Measurements from ENCODE around the gene ANGPTL4.
"Not testable (repeated sequence)": the region's sequence is repeated elsewhere in the genome, so short reads cannot be mapped to it uniquely, and the experiment has no call there.

Gene ANGPTL4

GRCh38 chr19:8329996-8330395 lies 34.0 kb upstream of the ANGPTL4 start:
- H3K9me3 Mint-ChIP-seq = no peaks in the 10 kb centered on the region
- H3K27me3 Mint-ChIP-seq = no peaks in the 10 kb centered on the region
- no peak overlapping the region for H3K4me3 Mint-ChIP-seq
- no peak overlapping the region for H3K27ac Mint-ChIP-seq
- H3K4me1 Mint-ChIP-seq = no peaks in the 10 kb centered on the region
- no peaks in the 10 kb centered on the region for H3K36me3 Mint-ChIP-seq

GRCh38 chr19:8331263-8331845 lies 32.6 kb upstream of the ANGPTL4 start:
- no peak overlapping the region for H3K27ac Mint-ChIP-seq
- no peak overlapping the region for H3K4me3 Mint-ChIP-seq
- H3K9me3 Mint-ChIP-seq = no peaks in the 10 kb centered on the region

GRCh38 chr19:8332976-8333766 lies 30.8 kb upstream of the ANGPTL4 start:
- H3K27ac Mint-ChIP-seq = no peak overlapping the region
- H3K36me3 Mint-ChIP-seq = no peaks in the 10 kb centered on the region
- no peaks in the 10 kb centered on the region for H3K9me3 Mint-ChIP-seq
- peaks cover 8% of the 10 kb centered on the region for H3K27me3 Mint-ChIP-seq
- H3K4me3 Mint-ChIP-seq = no peak overlapping the region
- peaks cover 4% of the 10 kb centered on the region for H3K4me1 Mint-ChIP-seq

More at GRCh38 chr19:8331263-8331845, 32.6 kb upstream of the ANGPTL4 start:
- Mint-ChIP-seq H3K36me3 (no peaks in the 10 kb centered on the region), H3K27me3 (peaks cover 2% of the 10 kb centered on the region), H3K4me1 (peaks cover 4% of the 10 kb centered on the region)

- H3K9me3 Mint-ChIP-seq = no peaks in the 10 kb centered on the region
- no peak overlapping the region for H3K4me3 Mint-ChIP-seq
- peaks cover 4% of the 10 kb centered on the region for H3K4me1 Mint-ChIP-seq
- peaks cover 10% of the 10 kb centered on the region for H3K27me3 Mint-ChIP-seq
- H3K27ac Mint-ChIP-seq = no peak overlapping the region
- H3K36me3 Mint-ChIP-seq = no peaks in the 10 kb centered on the region
These were observed 30.0 kb upstream of the ANGPTL4 start for GRCh38 chr19:8333767-8334457.

GRCh38 chr19:8334458-8335342 lies 29.3 kb upstream of the ANGPTL4 start:
- no peak overlapping the region for H3K27ac Mint-ChIP-seq
- H3K4me1 Mint-ChIP-seq = peaks cover 4% of the 10 kb centered on the region
- H3K27me3 Mint-ChIP-seq = peaks cover 10% of the 10 kb centered on the region
- H3K9me3 Mint-ChIP-seq = no peaks in the 10 kb centered on the region
- H3K4me3 Mint-ChIP-seq = no peak overlapping the region
- H3K36me3 Mint-ChIP-seq = no peaks in the 10 kb centered on the region

DNA sequence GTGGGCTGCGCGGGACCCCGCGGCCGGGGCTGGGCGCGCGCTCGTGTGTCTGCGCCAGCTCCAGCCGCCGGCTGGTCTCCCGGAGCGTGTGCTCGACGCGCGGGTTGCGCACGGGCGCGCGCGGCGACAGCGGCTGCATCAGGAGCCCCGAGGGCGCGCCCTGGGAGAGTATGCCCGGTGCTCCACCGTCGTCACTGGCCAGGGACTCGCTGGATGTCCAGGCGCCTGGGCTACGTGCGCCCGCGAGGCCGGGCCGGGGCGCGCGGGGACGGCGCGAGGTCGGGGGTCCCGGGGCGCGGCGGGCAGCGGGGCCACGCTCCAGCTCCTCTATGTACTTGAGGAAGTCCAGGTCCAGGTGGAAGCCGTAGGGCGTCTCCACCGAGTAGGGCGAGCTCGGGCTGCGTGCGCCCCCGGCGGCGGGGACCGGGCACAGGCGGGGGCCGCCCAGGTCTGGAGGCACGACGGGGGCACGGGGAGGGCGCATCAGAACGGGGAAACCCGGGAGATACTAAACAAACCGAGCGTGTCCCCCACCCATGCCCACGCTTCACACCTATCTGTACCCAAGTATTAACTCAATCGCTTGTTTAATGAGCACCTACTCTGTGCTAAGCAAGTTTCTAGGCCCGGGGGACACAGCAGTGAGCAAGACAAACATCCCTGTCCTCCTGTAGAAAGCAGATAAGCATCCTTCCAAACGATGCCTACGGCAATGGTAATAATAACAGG lies 28.4 kb upstream of the ANGPTL4 start:
- Mint-ChIP-seq H3K4me3 (peak overlapping the region; percentile 44), H3K27ac (no peak overlapping the region), H3K27me3 (peaks cover 10% of the 10 kb centered on the region), H3K4me1 (peaks cover 4% of the 10 kb centered on the region), H3K36me3 (no peaks in the 10 kb centered on the region), H3K9me3 (no peaks in the 10 kb centered on the region)

- Mint-ChIP-seq H3K27ac (no peak overlapping the region), H3K27me3 (peaks cover 10% of the 10 kb centered on the region), H3K4me3 (peak overlapping the region; percentile 44), H3K9me3 (no peaks in the 10 kb centered on the region), H3K4me1 (peaks cover 4% of the 10 kb centered on the region), H3K36me3 (no peaks in the 10 kb centered on the region)
These were observed 27.8 kb upstream of the ANGPTL4 start for GRCh38 chr19:8336072-8336569.

DNA sequence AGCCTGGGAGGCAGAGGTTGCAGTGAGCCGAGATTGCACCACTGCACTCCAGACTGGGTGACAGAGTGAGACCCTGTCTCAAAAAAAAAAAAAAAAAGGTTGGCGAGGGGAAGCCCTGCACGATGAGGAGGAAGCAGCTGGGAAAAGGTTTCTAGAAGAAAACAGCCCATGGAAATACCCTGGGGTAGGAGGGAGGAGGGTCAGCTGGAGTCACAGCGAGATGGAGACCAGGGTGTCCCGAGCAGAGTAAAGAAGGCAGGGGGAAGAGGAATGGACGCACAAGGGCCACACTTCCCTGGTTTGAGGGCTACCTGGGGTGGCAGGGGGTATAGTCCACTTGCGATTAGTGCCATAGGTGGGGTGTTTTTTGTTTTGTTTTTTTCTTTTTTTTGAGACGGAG lies 27.3 kb upstream of the ANGPTL4 start:
- Mint-ChIP-seq H3K36me3 (no peaks in the 10 kb centered on the region), H3K27ac (no peak overlapping the region), H3K9me3 (no peaks in the 10 kb centered on the region), H3K27me3 (peaks cover 10% of the 10 kb centered on the region), H3K4me3 (no peak overlapping the region), H3K4me1 (peaks cover 5% of the 10 kb centered on the region)

DNA sequence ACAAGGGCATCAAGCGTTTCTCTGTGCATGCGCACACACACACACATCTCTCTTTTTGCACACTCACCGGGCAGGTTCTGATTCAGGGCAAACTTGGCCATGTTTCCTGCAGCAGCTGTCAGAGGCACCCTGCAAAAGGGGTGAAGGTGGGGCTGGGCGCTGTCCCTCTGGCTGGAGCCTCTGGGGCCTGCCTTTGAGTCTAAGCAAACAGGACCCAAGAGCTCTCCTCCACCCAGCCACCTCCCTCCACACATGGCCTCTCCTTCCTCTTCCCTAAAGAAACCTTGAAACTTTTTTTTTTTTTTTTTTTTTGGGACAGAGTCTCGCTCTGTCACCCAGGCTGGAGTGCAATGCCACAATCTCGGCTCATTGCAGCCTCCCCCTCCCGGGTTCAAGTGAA lies 26.2 kb upstream of the ANGPTL4 start:
- Mint-ChIP-seq H3K27me3 (peaks cover 10% of the 10 kb centered on the region), H3K4me1 (peaks cover 9% of the 10 kb centered on the region), H3K36me3 (no peaks in the 10 kb centered on the region), H3K27ac (no peak overlapping the region), H3K4me3 (no peak overlapping the region), H3K9me3 (no peaks in the 10 kb centered on the region)

DNA sequence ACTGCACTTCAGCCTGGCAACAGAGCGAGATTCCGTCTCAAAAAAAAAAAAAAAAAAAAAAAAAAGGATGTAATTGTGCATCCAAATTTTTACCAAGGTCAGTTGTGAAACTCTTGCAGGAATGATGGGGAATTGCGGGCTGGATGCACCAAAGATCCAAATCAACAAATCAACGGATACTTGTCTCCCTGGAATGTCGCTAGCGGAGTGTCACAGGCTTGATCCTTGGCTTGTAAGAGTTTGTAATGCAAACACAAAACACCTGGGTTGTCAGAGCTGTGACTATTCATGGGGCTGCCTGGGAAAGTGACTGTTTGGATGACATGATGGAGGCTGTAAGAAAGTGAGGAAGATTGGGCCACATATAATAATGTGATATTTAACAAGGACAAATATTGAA lies 25.1 kb upstream of the ANGPTL4 start:
- no peak overlapping the region for H3K4me3 Mint-ChIP-seq
- H3K9me3 Mint-ChIP-seq = no peaks in the 10 kb centered on the region
- H3K27ac Mint-ChIP-seq = no peak overlapping the region
- peaks cover 10% of the 10 kb centered on the region for H3K27me3 Mint-ChIP-seq
- no peaks in the 10 kb centered on the region for H3K36me3 Mint-ChIP-seq
- H3K4me1 Mint-ChIP-seq = peaks cover 15% of the 10 kb centered on the region

GRCh38 chr19:8340341-8341096 lies 23.4 kb upstream of the ANGPTL4 start:
- H3K27ac Mint-ChIP-seq = no peak overlapping the region
- H3K4me3 Mint-ChIP-seq = no peak overlapping the region
- peaks cover 10% of the 10 kb centered on the region for H3K27me3 Mint-ChIP-seq
- no peaks in the 10 kb centered on the region for H3K36me3 Mint-ChIP-seq
- no peaks in the 10 kb centered on the region for H3K9me3 Mint-ChIP-seq
- peaks cover 15% of the 10 kb centered on the region for H3K4me1 Mint-ChIP-seq

- peak overlapping the region; percentile 19 for H3K4me3 Mint-ChIP-seq
- not testable (repeated sequence) for H3K36me3 Mint-ChIP-seq, H3K9me3 Mint-ChIP-seq, H3K27me3 Mint-ChIP-seq, H3K27ac Mint-ChIP-seq
- peaks cover 11% of the 10 kb centered on the region for H3K4me1 Mint-ChIP-seq
These were observed 22.5 kb upstream of the ANGPTL4 start for GRCh38 chr19:8341504-8341903.

DNA sequence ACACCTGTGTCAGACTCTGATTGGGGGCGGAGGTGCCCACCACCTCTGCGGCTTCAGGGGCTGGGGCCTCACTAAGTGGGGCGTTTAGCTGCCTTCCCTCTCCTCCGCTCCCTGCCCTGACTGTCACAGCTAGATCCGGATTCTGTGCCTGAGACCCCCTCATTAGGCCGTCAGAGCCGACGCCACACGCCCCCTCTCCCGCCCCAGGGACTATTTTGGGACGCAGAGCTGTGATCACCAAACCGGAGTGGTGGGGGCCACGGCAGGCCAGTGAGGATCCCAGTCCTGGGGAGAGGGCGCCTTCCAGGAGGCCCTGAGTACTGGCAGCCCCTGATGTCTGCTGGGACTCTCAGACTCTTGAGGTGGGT lies 21.7 kb upstream of the ANGPTL4 start:
- no peak overlapping the region for H3K27ac Mint-ChIP-seq

More for the DNA sequence above, 21.7 kb upstream of the ANGPTL4 start:
- Mint-ChIP-seq H3K36me3 (no peaks in the 10 kb centered on the region), H3K27me3 (peaks cover 6% of the 10 kb centered on the region), H3K9me3 (no peaks in the 10 kb centered on the region), H3K4me3 (no peak overlapping the region), H3K4me1 (peaks cover 11% of the 10 kb centered on the region)

Data from activated naive CD4-positive, alpha-beta T cell treated with anti-CD3 and anti-CD28 coated beads, Interleukin-2, amount 50 U/mL, for 24 hours (primary cell).